ENCODE results near the gene JPH2.

- TF ChIP-seq, protein P1, sequence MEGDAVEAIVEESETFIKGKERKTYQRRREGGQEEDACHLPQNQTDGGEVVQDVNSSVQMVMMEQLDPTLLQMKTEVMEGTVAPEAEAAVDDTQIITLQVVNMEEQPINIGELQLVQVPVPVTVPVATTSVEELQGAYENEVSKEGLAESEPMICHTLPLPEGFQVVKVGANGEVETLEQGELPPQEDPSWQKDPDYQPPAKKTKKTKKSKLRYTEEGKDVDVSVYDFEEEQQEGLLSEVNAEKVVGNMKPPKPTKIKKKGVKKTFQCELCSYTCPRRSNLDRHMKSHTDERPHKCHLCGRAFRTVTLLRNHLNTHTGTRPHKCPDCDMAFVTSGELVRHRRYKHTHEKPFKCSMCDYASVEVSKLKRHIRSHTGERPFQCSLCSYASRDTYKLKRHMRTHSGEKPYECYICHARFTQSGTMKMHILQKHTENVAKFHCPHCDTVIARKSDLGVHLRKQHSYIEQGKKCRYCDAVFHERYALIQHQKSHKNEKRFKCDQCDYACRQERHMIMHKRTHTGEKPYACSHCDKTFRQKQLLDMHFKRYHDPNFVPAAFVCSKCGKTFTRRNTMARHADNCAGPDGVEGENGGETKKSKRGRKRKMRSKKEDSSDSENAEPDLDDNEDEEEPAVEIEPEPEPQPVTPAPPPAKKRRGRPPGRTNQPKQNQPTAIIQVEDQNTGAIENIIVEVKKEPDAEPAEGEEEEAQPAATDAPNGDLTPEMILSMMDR (conservative IDR thresholded peaks at IDR 0.05 in 1 of 2, IDR thresholded peaks at IDR 0.05 in 1 of 2; ENCODE audit: extremely low read depth in 1 of 2, insufficient read depth in 1 of 2, low read depth in 1 of 2, low read length in 2 of 2): no peak
- no peak for TF ChIP-seq EZH2 (IDR thresholded peaks at IDR 0.05; ENCODE audit: borderline replicate concordance, low read length)
Observed at GRCh38 chr20:44224637-44225036, 37.6 kb upstream of the JPH2 start.
